GM12873 (cell line): ENCODE results near the gene LRRC43.

Experiments
- TF ChIP-seq, protein P1 (sequence below): IDR thresholded peaks from 2 replicates; pipeline ENCODE4 v1.5.1; 2012; ENCODE audit warnings: low read depth, mild to moderate bottlenecking, moderate library complexity, low read length, control low read depth; ENCODE audit not compliant: insufficient read depth; ENCODE audit errors: missing control alignments

Gene LRRC43, protein sequence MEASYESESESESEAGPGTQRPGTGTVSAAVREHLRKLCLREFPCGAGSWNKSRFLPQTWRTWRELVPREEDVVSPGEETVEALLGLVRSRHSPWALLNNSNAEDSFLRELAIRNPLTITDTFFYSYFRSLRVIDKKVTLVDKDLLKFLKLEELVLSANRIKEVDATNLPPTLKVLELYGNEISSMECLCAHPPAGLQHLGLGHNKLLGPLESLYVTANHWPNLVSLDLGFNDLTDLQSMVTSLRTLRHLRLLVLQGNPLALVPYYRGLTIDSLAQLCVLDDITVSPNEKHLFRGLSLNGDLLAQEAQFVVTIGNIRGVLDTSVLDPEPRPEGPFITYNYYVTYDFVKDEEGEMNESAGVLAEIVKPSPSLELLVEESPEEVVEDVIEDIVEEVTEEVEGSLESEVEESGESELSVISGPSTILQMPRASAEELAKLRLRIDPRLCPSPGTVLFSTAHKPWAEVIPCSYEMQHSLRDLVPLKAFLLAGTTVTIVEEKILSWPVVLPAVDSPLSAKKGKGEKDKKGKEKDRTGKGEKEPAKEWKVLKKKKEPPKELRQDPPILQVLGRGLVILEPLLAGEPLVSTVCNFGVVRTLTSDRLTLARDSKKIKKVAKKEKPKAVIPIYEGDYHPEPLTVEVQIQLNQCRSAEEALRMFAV

DNA sequence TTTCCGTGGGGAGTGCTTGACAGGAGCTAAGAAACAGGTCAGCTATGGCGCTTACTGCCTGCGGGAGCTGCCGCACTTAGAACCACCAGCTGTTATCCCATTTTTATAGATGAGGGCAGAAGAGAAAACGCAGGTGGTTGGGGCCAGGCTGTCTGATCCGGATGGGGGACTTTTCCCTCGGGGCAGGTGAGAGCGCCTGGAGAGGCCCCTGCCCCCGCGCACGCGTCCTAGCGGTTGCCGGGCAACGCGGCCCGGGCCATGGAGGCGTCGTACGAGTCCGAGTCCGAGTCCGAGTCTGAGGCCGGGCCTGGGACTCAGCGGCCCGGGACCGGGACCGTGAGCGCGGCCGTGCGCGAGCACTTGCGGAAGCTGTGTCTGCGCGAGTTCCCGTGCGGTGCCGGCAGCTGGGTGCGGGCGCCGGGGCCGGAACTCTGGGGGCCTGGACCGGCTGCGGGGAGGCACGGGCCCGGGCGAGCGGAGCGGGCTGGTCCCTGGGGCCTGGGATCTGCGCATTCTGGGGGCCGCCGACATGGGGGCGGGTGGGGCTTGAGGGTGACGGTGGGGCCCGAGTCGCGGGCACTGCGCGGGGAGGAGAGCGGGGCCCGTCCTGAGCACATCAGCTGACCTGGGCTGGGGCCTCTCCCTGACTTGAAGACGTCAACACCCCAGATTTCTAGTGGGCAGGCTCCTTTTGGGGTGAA, at the start of gene LRRC43:
LRRC43 (plus strand) TSS at position 237 of the 701 bp plus-strand sequence; CDS start at position 259, 22 bp downstream.
- TF ChIP-seq, protein P1, sequence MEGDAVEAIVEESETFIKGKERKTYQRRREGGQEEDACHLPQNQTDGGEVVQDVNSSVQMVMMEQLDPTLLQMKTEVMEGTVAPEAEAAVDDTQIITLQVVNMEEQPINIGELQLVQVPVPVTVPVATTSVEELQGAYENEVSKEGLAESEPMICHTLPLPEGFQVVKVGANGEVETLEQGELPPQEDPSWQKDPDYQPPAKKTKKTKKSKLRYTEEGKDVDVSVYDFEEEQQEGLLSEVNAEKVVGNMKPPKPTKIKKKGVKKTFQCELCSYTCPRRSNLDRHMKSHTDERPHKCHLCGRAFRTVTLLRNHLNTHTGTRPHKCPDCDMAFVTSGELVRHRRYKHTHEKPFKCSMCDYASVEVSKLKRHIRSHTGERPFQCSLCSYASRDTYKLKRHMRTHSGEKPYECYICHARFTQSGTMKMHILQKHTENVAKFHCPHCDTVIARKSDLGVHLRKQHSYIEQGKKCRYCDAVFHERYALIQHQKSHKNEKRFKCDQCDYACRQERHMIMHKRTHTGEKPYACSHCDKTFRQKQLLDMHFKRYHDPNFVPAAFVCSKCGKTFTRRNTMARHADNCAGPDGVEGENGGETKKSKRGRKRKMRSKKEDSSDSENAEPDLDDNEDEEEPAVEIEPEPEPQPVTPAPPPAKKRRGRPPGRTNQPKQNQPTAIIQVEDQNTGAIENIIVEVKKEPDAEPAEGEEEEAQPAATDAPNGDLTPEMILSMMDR, result no peak

DNA sequence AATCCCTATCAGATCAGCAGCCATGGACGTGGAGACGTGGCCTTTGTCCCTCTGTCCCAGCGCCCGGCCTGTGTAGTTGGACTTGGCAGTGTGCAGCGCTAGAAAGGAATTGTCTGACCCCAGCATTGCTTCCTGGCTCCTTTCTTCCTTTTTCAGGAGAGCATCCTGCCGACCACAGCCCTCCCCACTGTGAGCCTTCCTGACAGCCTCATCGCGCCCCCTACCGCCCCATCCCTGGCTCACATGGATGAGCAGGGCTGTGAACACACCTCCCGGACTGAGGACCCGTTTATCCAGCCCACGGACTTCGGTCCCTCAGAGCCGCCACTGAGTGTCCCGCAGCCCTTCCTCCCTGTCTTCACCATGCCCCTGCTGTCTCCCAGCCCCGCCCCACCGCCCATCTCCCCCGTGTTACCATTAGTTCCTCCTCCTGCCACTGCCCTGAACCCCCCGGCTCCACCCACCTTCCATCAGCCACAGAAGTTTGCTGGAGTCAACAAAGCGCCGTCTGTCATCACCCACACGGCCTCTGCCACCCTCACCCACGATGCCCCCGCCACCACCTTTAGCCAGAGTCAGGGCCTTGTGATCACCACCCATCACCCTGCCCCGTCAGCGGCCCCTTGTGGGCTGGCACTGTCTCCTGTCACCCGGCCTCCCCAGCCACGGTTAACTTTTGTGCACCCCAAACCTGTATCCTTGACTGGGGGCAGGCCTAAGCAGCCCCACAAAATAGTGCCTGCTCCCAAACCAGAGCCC, 49.6 kb upstream of the LRRC43 start:
- TF ChIP-seq, protein P1, result no peak

DNA sequence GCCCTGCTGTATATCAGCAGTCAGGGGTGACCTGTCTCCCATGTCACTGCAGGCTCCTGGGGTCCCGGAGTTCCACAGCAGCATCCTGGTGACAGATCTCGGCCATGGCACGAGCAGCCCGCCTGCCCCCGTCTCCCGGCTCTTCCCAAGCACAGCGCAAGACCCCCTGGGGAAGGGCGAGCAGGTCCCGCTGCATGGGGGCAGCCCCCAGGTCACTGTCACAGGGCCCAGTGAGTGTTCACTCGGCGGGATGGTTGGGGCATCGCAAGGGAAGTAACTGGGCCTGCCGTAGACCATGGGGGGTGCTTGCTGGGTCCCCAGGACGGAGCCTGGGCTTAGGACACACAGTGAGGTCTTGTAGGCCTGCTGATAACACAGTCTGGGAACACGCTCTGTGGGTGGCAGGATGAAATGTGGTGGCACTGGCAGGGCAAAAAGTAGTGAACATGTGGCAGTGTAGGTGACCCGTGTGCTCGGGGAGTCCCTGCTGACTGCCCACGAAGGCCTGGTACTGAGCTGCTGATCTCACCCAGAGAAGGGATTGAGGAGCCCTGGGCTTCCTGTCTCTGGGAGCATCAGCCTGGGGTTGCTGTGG, 47.4 kb upstream of the LRRC43 start:
- TF ChIP-seq, protein P1, result no peak

DNA sequence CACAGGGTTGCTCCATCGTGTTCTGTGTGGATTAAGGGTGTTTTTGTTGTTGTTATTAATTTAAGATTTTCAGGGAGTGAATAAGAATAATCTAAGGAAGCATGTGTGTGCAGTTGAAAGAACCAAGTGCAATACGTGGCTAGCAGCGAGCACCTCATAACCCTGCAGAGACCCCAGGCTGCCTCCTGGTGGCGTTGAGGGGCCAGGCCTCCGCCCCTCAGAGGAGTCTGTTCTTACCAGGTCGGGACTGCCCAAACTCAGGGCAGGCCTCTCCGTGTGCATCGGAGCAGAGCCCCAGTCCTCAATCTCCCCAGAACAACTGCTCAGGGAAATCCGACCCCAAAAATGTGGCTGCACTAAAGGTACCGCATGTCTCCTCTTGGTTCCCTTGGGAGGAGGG, 45.7 kb upstream of the LRRC43 start:
- TF ChIP-seq, protein P1, result peak; percentile 20

DNA sequence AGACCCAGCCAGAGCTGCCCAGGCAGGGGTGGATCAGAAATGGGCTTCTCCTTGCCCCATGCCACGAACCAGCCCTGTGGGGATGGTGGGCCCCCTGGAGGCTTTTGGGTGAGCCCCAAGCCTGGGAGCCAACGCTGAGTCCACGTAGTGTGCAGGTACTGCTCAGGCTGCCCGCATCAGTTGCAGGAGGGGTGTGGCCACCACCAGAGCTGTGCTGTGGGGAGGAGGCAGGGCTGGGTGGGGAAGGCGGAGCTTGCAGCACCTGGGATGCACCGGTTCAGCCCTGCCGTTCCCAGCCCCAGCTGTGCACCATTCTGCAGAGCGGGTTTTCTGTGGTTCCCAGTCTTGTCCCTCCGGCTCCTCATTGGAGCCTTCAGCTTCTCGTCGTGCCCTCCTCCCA, 45.2 kb upstream of the LRRC43 start:
- TF ChIP-seq, protein P1, result no peak

DNA sequence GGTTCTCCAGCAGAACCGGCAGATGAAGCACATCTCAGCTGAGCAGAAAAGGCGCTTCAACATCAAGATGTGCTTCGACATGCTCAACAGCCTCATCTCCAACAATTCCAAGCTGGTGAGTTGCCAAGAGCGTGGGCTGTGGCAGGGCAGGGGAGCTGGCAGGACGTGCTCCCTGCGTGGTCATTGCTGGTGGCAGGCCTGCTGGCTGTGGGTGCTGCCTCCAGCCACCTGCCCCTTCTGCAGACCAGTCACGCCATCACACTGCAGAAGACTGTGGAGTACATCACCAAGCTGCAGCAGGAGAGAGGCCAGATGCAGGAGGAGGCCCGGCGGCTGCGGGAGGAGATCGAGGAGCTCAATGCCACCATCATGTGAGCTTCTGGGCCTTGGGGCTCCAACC, 44.7 kb upstream of the LRRC43 start:
- TF ChIP-seq, protein P1, result no peak
